ENCODE data around the gene PHKA1. TPM values are rescaled to one million over a fixed set of nuclear protein-coding genes. Genes with fewer than 3 reads are reported as not detected.

The PHKA1 gene
- total and polyA plus RNA-seq, 4 donors, result 1.1 to 4.0 (median 3.2) TPM

- Histone ChIP-seq H3K4me3 (no peak overlapping the region), H3K9ac (ENCODE audit: insufficient read depth in 1 of 2, low read length in 2 of 2) (no peak overlapping the region), H3K27ac (ENCODE audit: low read depth in 1 of 2, low read length in 1 of 2) (no peak overlapping the region), H3K9me3 (ENCODE audit: control insufficient read depth in 4 of 4, insufficient read depth in 3 of 4, low read length in 3 of 4) (no peaks in the 10 kb centered on the region), H3K27me3 (ENCODE audit: control insufficient read depth in 3 of 3, insufficient read depth in 3 of 3, low read length in 2 of 3) (no peaks in the 10 kb centered on the region), H3K4me1 (ENCODE audit: control insufficient read depth in 5 of 5, insufficient read depth in 5 of 5, low read length in 5 of 5) (no peaks in the 10 kb centered on the region), H3K36me3 (ENCODE audit: control insufficient read depth in 4 of 4, insufficient read depth in 4 of 4, low read length in 4 of 4) (no peaks in the 10 kb centered on the region)
- no peak for TF ChIP-seq CTCF (IDR thresholded peaks at IDR 0.05; ENCODE audit: control extremely low read depth, extremely low read depth)
- no peak for ATAC-seq (ENCODE audit: insufficient read depth, low FRiP score)
- DNase-seq, result no peak
Observed at GRCh38 chrX:72705111-72705510, 9.0 kb downstream of the PHKA1 start.

GRCh38 chrX:72694170-72694569 is 19.9 kb downstream of the PHKA1 start:
- H3K27ac ChIP-seq (ENCODE audit: low read depth in 1 of 2, low read length in 1 of 2), result no peak overlapping the region
- no peak for ATAC-seq (ENCODE audit: insufficient read depth, low FRiP score)
- TF ChIP-seq CTCF (IDR thresholded peaks at IDR 0.05; ENCODE audit: control extremely low read depth, extremely low read depth), result no peak
- WGBS, 2 donors, result 62 to 98% methylated on average over 2 of the region's 2 CpGs
- no peaks in the 10 kb centered on the region for H3K9me3 ChIP-seq (ENCODE audit: control insufficient read depth in 4 of 4, insufficient read depth in 3 of 4, low read length in 3 of 4)
- no peak overlapping the region for H3K4me3 ChIP-seq
- no peaks in the 10 kb centered on the region for H3K4me1 ChIP-seq (ENCODE audit: control insufficient read depth in 5 of 5, insufficient read depth in 5 of 5, low read length in 5 of 5)
- DNase-seq, result no peak
- no peaks in the 10 kb centered on the region for H3K36me3 ChIP-seq (ENCODE audit: control insufficient read depth in 4 of 4, insufficient read depth in 4 of 4, low read length in 4 of 4)
- H3K9ac ChIP-seq (ENCODE audit: insufficient read depth in 1 of 2, low read length in 2 of 2), result no peak overlapping the region
- no peaks in the 10 kb centered on the region for H3K27me3 ChIP-seq (ENCODE audit: control insufficient read depth in 3 of 3, insufficient read depth in 3 of 3, low read length in 2 of 3)

GRCh38 chrX:72693477-72693876 is 20.6 kb downstream of the PHKA1 start:
- no peak for DNase-seq
- Histone ChIP-seq H3K36me3 (ENCODE audit: control insufficient read depth in 4 of 4, insufficient read depth in 4 of 4, low read length in 4 of 4) (no peaks in the 10 kb centered on the region), H3K27me3 (ENCODE audit: control insufficient read depth in 3 of 3, insufficient read depth in 3 of 3, low read length in 2 of 3) (no peaks in the 10 kb centered on the region), H3K9ac (ENCODE audit: insufficient read depth in 1 of 2, low read length in 2 of 2) (no peak overlapping the region), H3K4me3 (no peak overlapping the region), H3K9me3 (ENCODE audit: control insufficient read depth in 4 of 4, insufficient read depth in 3 of 4, low read length in 3 of 4) (no peaks in the 10 kb centered on the region), H3K4me1 (ENCODE audit: control insufficient read depth in 5 of 5, insufficient read depth in 5 of 5, low read length in 5 of 5) (no peaks in the 10 kb centered on the region), H3K27ac (ENCODE audit: low read depth in 1 of 2, low read length in 1 of 2) (no peak overlapping the region)
- no peak for ATAC-seq (ENCODE audit: insufficient read depth, low FRiP score)
- no peak for TF ChIP-seq CTCF (IDR thresholded peaks at IDR 0.05; ENCODE audit: control extremely low read depth, extremely low read depth)
- 58 to 100% methylated on average over 1 of the region's 1 CpG for WGBS, 2 donors

GRCh38 chrX:72687396-72687795 is 26.7 kb downstream of the PHKA1 start:
- Histone ChIP-seq H3K9me3 (ENCODE audit: control insufficient read depth in 4 of 4, insufficient read depth in 3 of 4, low read length in 3 of 4) (peaks cover 0 to 1% (median 0%) of the 10 kb centered on the region in 4 donors), H3K9ac (ENCODE audit: insufficient read depth in 1 of 2, low read length in 2 of 2) (no peak overlapping the region), H3K27me3 (ENCODE audit: control insufficient read depth in 3 of 3, insufficient read depth in 3 of 3, low read length in 2 of 3) (no peaks in the 10 kb centered on the region), H3K36me3 (ENCODE audit: control insufficient read depth in 4 of 4, insufficient read depth in 4 of 4, low read length in 4 of 4) (no peaks in the 10 kb centered on the region), H3K4me3 (no peak overlapping the region), H3K4me1 (ENCODE audit: control insufficient read depth in 5 of 5, insufficient read depth in 5 of 5, low read length in 5 of 5) (no peaks in the 10 kb centered on the region), H3K27ac (ENCODE audit: low read depth in 1 of 2, low read length in 1 of 2) (no peak overlapping the region)
- no peak for TF ChIP-seq CTCF (IDR thresholded peaks at IDR 0.05; ENCODE audit: control extremely low read depth, extremely low read depth)
- ATAC-seq (ENCODE audit: insufficient read depth, low FRiP score), result no peak
- DNase-seq, result no peak
- 68 to 88% methylated on average over 1 of the region's 1 CpG for WGBS, 2 donors

Data from lung (tissue), 12 donors.